Measurements from ENCODE around the gene ERBB2. TPM values are rescaled to one million over a fixed set of nuclear protein-coding genes. Genes with fewer than 3 reads are reported as not detected.
A peak's percentile ranks its signal among the peaks of the same experiment; 100 is the strongest.

The ERBB2 gene
- total RNA-seq, 1 experiment from 2014 or later, result 11.9 TPM

DNA sequence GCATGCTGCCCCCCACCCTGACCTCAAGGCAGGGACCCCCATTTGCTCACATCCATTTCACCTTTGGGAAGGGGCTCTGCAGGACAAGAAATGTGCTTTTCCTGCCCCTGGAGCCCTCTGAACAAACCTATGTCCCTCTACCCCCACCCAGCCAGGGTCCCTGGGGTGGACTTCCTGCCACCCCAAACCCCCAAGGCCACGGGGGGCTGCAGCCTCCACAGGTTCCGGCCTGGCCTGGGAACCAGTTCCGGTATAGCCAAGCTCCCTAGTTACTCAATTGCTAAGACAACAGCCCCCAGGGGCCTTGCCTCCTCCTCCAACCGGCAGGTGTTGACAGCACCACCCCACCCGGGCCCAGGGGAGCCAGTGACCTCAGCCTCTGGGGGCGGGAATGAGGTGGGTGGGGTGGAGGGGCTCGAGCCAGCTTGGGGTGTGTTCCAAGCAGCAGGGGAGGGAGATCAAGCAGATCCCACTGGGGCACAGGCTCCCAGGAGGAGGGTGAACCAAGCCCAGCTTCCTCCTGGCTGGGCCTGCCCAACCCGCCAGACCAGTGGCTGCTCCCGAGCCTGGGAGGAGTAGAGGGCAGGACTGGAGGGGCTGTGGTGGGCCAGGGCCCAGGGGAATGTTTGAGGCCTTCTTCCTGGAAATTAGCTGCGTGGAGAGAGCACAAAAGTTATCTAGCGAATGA is 25.0 kb upstream of the ERBB2 start:
- in situ Hi-C loops (cut with HindIII; ENCODE audit: low pct_unique_long_range_greater_than_20kb, low sequenced_read_pairs), result no loop called here
- no peak for DNase-seq (ENCODE audit: low read depth, low spot score)

GRCh38 chr17:39675390-39676082 is 24.3 kb upstream of the ERBB2 start:
- in situ Hi-C loops (cut with HindIII; ENCODE audit: low pct_unique_long_range_greater_than_20kb, low sequenced_read_pairs), result no loop called here
- no peak for DNase-seq (ENCODE audit: low read depth, low spot score)

GRCh38 chr17:39676198-39676819 is 23.6 kb upstream of the ERBB2 start:
- no peak for DNase-seq (ENCODE audit: low read depth, low spot score)
- in situ Hi-C loops (cut with HindIII; ENCODE audit: low pct_unique_long_range_greater_than_20kb, low sequenced_read_pairs), result no loop called here

GRCh38 chr17:39677072-39677471 is 22.8 kb upstream of the ERBB2 start:
- in situ Hi-C loops (cut with HindIII; ENCODE audit: low pct_unique_long_range_greater_than_20kb, low sequenced_read_pairs), result no loop called here
- no peak for DNase-seq (ENCODE audit: low read depth, low spot score)

DNA sequence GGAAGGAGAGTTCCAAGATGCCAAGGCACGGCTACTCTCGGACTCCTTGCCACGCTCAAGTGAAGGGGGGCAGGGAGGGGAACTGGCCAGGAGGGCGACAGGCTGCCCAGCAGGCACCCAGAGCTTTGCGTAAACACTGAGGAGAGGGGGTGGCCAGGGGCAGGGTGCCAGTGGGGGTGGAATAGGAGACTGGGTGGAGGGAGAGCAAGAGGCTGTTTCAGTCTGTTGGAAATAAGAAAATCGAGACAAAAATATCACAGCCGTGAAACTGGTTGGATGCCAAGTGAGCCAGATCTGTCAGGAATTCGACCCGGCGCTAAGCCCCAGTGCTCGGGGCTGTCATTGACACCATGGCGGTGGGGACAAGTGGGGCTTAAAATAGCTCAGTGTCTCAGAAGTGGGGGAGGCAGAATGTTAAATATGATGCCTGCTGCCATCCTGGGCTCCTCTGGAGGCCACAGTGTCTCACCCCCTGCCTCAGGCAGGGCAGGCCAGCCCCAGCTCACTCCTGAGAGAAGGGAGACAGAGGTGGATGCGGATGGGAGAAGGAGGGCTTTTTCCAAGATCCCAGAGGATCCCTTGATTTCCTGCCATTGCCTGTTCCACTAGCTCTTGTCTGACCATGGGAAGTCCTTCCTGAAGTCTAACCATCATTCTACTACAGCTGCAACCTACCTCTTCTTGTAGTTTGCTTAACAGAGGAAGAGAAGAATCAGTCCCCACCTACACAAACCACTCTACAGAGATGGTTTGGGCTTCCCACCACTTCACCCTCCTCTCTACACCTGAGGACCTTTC is 22.1 kb upstream of the ERBB2 start:
- DNase-seq (ENCODE audit: low read depth, low spot score), result no peak
- in situ Hi-C loops (cut with HindIII; ENCODE audit: low pct_unique_long_range_greater_than_20kb, low sequenced_read_pairs), result no loop called here

DNA sequence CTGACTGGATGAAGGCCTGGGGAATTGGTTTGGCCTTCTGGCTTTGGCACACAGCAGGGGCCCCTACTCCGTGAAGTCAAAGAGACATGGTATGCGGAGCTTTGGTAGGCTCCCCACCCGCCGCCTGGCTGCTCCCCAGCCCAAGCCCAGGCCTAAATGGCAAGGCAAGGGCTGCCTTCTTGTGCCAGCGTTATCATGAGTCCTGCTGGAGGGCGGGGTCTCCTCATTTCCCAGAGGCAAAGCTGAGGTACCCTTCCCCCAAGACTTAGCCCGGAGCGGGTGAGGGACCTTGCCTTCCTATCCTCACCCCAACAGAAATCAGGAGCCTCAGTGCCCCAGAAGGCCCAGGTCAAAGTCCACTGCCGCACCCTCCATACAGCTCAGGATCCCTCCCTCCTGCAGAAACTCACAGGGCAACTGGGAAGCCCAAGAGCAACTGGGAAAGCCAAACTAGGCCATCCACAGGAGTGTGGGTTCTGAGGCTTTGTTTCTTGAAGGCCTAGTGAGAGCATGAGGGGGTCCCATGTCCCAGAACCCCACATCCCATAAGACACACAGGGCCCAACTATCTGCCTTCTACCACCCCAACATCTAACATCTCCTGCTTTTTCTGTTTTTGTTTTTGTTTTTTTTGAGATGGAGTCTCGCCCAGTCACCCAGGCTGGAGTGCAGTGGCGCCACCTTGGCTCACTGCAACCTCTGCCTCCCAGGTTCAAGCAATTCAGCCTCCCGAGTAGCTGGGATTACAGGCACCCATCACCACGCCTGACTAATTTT is 21.3 kb upstream of the ERBB2 start:
- in situ Hi-C loops (cut with HindIII; ENCODE audit: low pct_unique_long_range_greater_than_20kb, low sequenced_read_pairs), result no loop called here

GRCh38 chr17:39679521-39680192 is 20.2 kb upstream of the ERBB2 start:
- DNase-seq (ENCODE audit: low read depth, low spot score), result no peak
- in situ Hi-C loops (cut with HindIII; ENCODE audit: low pct_unique_long_range_greater_than_20kb, low sequenced_read_pairs), result no loop called here

More for the DNA sequence above, 21.3 kb upstream of the ERBB2 start:
- DNase-seq (ENCODE audit: low read depth, low spot score), result no peak

DNA sequence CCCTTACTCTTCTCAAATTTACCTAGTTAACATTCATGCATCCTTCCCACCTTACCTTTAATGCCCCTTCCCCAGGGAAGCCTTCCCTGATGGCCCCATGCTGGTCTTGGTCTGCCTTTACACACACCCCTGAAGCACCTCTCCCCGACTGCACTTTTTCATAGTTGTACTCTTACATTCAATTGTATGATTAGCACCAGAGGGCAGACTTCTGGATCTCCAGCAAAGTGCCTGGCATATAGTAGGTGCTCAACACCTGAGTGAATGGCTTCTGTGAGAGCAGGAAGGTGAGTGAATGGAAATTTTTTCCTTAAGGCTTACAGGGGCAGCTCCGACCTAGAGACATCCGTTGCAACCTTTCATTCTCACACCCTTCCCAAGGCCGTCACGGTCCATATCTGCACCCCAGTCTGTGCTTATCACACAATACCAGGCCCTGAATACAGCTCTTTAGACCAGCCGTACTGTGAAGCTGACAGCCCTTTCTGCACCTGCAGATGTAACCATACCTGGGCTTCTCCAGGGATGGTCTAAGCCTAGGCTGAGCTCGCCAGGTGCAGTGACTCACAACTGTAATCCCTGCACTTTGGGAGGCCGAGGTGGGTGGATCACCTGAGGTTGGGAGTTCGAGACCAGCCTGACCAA is 16.4 kb upstream of the ERBB2 start:
- DNase-seq (ENCODE audit: low read depth, low spot score), result no peak
- in situ Hi-C loops (cut with HindIII; ENCODE audit: low pct_unique_long_range_greater_than_20kb, low sequenced_read_pairs), result no loop called here

GRCh38 chr17:39684369-39685192 is 15.3 kb upstream of the ERBB2 start:
- DNase-seq (ENCODE audit: low read depth, low spot score), result no peak
- in situ Hi-C loops (cut with HindIII; ENCODE audit: low pct_unique_long_range_greater_than_20kb, low sequenced_read_pairs), result no loop called here

DNA sequence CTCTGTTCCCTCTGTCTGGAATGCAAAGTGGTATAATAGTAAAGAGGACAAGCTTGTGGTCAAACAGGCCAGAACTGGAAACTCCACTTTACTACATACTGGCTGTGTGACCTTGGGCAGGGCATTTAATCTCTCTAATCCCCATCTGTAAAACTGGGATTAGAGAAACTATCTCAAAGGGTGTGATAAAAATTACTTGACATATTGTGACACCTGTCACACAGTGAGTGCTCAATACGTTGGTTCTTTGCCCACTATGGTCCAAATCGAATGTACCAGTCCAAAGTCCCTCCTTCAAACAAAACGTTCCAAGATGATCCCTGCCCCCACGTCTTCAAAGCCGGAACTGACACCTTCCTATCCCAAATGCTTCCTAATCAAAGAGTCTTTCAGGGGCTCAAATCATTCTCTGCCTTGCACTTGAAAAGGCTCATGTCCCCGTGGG is 12.7 kb upstream of the ERBB2 start:
- in situ Hi-C loops (cut with HindIII; ENCODE audit: low pct_unique_long_range_greater_than_20kb, low sequenced_read_pairs), result no loop called here
- DNase-seq (ENCODE audit: low read depth, low spot score), result no peak

DNA sequence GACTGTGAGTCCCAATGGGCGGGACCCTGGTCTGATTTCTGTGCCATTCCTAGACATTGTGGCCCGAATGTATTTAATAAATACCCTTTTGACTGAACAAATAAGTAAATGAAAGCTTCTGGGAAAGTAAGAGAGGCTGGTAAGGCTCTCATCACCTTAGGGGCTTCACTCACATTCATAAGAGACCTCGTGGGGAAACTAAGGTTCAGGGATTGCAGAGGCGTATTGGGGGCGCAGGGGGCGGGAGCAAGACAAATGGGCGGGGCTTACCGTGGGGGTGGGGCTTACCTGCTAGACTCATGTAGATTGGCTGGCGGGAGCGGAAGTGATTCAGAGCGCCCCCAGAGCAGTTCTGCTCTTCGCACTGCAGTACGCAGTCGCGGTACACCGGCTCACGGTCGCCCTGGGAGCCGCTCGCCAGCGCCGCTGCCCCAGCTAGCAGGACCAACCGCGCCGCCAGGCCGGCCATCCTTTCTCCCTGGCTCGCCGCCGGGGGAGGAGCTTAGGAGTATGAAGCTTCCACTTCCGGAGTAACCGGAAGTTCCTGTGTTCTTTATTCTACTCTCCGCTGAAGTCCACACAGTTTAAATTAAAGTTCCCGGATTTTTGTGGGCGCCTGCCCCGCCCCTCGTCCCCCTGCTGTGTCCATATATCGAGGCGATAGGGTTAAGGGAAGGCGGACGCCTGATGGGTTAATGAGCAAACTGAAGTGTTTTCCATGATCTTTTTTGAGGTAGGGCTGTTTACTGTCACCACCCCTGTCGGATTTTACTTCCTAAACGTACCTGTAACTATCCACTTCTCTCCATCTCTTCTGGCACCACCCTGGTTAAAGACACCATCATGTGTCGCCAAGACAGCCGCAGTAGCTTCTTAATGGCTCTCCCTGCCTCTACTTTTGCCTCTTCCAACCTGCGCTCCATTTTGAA is 12.1 kb upstream of the ERBB2 start, which contains the start of gene PGAP3:
Gene PGAP3, minus strand, starts transcription at position 512 of the 929 bp plus-strand sequence. Its CDS starts 43 bp downstream, at position 469.
- in situ Hi-C loops (cut with HindIII; ENCODE audit: low pct_unique_long_range_greater_than_20kb, low sequenced_read_pairs), result no loop called here
- peak; percentile 89 for DNase-seq (ENCODE audit: low read depth, low spot score)

- in situ Hi-C loops (cut with HindIII; ENCODE audit: low pct_unique_long_range_greater_than_20kb, low sequenced_read_pairs), result no loop called here
- no peak for DNase-seq (ENCODE audit: low read depth, low spot score)
These were observed 11.4 kb upstream of the ERBB2 start for GRCh38 chr17:39688475-39688835.

GRCh38 chr17:39688945-39689344 is 10.9 kb upstream of the ERBB2 start:
- DNase-seq (ENCODE audit: low read depth, low spot score), result no peak
- in situ Hi-C loops (cut with HindIII; ENCODE audit: low pct_unique_long_range_greater_than_20kb, low sequenced_read_pairs), result no loop called here

DNA sequence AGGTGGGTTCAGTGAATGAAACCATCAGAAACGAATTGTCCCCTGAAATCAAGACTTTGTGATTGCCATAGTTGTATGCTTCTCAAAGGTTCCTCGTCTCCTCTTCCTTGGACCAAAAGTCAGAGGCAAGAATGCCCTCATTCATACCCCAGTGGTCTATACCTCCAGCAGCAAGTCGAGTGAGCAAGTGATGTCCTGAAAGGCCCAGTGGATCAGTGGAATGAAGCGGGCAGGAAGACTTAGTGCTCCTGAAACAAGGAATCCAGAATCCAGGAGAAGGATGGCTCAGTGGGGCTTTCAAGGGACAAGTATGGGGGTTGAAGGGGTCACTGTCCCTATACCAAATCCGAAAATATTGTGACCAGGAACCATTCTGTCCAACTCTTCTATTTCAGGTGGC is 5.3 kb upstream of the ERBB2 start:
- in situ Hi-C loops (cut with HindIII; ENCODE audit: low pct_unique_long_range_greater_than_20kb, low sequenced_read_pairs), result no loop called here

DNA sequence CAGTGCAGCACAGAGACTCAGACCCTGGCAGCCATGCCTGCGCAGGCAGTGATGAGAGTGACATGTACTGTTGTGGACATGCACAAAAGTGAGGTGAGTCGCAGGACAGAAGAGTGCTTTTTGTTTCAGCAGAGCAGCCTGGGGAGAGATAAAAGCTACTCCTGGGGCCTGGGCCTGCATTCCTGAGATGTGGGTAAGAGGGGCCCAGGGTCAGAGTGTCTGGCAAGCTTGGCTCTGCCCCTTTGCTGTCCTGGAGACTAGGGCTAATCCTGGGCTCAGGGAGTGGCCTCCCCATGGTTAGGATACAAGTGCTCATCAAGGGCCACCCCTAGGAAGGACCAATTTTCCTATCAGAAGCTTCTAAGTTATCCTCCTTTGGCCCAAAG is 4.8 kb upstream of the ERBB2 start:
- DNase-seq (ENCODE audit: low read depth, low spot score), result no peak
- in situ Hi-C loops (cut with HindIII; ENCODE audit: low pct_unique_long_range_greater_than_20kb, low sequenced_read_pairs), result no loop called here

More for the DNA sequence above, 5.3 kb upstream of the ERBB2 start:
- no peak for DNase-seq (ENCODE audit: low read depth, low spot score)

All from SK-MEL-5 (cell line).